Esophagus squamous epithelium (tissue), 4 donors: ENCODE results near the gene SOWAHA.

Source experiments
- CTCF ChIP-seq, 6 experiments: fragments of 450-650 bp in 4 of 6; fragments of 200-600 bp in 2 of 6; sonication (generic) in 2 of 6; IDR thresholded peaks; one replicate each; pipeline ENCODE4 v1.5.1; 2016 to 2019; ENCODE audit warnings: antibody characterized with exemption in 6 of 6, mild to moderate bottlenecking in 4 of 6, moderate library complexity in 4 of 6
- POLR2A ChIP-seq, 4 donors: fragments of 450-650 bp; IDR thresholded peaks; one replicate each; pipeline ENCODE4 v1.6.1; 2017; ENCODE audit warnings: antibody characterized with exemption in 4 of 4, mild to moderate bottlenecking in 4 of 4, moderate library complexity in 3 of 4

DNA sequence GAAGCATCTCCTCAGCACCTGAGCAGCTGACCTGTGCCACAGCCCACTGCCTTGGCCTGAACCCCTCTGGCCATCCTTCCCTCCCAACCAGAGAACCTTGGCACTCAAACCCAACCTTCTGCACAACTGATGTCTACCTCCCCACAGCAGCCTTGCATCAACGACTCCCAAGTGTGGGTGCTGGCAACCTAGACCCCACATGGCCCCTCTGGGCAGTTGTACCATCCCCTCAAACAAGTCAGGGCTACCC lies 46.4 kb upstream of the SOWAHA start:
- TF ChIP-seq CTCF (IDR thresholded peaks at IDR 0.05), result no peak
- TF ChIP-seq POLR2A (IDR thresholded peaks at IDR 0.05), result no peak
